KBM-7 (cell line): ENCODE data around the gene RCSD1.
"Not testable (repeated sequence)": the region's sequence is repeated elsewhere in the genome, so short reads cannot be mapped to it uniquely, and the experiment has no call there.

Experiments
- DNase-seq: peaks from one replicate; pipeline ENCODE4 v3.0.0-alpha.2; 2015
- in situ Hi-C: fragments of 300-500 bp; cut with MboI; formaldehyde crosslinking; loops from 2 replicates; pipeline ENCODE4 v1.14.3; 2020; ENCODE audit warnings: low sequenced_read_pairs, low pct_unique_long_range_greater_than_20kb, mixed read lengths

Gene RCSD1, protein sequence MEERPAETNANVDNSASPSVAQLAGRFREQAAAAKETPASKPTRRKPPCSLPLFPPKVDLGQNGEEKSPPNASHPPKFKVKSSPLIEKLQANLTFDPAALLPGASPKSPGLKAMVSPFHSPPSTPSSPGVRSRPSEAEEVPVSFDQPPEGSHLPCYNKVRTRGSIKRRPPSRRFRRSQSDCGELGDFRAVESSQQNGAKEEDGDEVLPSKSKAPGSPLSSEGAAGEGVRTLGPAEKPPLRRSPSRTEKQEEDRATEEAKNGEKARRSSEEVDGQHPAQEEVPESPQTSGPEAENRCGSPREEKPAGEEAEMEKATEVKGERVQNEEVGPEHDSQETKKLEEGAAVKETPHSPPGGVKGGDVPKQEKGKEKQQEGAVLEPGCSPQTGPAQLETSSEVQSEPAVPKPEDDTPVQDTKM

DNA sequence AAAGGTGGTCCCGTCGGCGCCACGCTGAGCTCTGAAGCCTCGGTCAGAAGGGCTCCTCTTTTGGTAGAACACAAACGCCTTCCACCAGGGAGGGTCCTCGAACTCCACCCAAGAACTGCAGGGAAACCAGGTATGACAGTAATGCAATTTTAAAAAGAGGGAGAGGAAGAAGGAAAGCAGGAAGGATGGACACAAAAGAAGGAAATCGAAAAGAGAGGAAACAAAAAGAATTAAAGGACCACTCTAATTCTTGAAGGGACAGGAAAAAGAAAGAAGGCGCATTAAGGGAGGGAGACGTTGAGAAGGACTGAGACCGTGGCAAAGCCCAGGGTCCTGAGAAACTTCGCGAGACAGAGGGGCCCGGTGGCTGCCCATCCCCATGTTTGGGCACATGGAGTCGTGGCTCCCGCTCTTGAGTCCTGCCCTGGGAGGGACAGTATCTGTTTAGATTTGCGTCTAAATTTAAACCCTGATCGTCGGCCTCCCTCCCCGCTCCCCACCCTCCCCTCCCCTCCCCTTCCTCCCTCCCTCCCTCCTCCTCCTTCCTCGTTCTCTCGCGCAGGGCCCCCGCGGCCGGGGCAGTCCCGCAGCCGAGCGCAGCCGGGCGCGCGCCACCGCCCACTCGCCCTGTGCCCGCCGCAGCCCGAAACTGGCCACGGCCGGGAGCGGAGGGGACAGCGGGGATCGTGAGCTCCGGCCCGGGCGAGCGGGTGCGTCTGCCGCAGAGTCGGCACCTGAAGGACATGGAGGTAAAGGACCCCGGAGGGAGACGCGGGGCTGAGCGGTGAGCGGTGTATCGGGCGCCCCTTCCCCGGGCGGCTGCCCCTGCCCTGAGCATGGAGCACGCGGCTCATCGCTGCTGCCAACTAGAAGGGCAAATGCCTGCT, at the start of gene RCSD1:
Gene RCSD1 (plus strand): TSS at position 552 of the 887 bp plus-strand sequence. CDS start 192 bp downstream, at position 744.
- in situ Hi-C loops: no loop called here
- DNase-seq: peak; percentile 55

DNA sequence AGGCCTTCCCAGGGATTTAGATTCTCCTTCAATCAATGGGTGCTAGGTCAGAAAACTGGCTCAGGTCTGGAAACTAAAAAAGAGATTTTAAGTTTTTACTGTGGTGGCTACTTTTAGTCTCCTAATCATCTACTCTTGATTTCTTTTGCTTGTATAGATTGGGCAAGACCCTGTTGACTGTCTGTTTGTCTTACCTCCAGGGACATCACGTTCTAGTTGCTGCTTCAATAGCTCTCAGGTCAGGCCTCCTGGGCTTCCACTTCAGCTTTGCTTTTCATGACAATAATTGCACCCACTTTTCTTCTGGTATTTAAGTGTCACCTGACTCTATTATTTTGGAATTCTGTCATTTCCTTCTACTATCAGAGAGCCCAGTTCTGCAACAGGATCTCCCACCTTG, 48.0 kb upstream of the RCSD1 start:
- in situ Hi-C loops: no loop called here

DNA sequence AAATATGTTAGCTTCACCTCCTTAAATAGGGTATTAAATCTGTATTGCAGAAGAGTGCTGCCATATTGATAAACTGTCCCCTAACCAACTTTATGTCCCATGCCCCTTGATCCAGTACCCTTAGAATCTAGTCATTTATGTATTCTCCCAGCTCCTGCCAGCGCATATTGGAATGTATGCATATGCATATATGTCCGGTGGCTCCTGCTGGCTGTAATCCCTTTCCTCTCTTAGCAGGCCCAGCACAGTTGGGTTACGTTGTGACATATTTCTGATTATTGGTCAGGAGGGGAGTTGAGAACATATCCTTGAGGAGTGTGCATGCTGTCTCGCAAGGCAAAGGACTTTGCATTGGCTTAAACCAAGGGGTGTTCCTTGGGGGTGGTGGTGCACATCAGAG, 47.3 kb upstream of the RCSD1 start:
- no peak for DNase-seq
- in situ Hi-C loops: no loop called here

More for the DNA sequence above, 48.0 kb upstream of the RCSD1 start:
- no peak for DNase-seq

DNA sequence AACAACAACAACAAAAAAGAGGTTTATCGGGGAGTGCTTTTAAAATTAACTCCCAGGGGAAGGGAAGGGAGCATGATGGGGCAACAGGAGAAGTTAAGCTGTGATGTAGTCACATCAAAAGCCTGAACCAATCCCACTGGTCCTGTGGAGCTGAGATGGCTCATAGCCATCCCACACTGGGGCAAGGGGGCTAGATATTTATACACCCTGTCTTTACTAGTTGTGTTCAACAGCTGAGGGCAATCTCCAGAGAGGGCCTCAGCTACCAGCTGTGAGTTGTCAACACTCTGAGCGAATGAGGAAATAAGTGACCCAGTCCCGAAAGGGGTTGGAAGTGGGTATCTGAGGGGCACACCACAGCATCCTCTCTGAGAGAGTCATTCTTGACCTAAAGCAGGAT, 45.5 kb upstream of the RCSD1 start:
- no peak for DNase-seq
- in situ Hi-C loops: no loop called here

DNA sequence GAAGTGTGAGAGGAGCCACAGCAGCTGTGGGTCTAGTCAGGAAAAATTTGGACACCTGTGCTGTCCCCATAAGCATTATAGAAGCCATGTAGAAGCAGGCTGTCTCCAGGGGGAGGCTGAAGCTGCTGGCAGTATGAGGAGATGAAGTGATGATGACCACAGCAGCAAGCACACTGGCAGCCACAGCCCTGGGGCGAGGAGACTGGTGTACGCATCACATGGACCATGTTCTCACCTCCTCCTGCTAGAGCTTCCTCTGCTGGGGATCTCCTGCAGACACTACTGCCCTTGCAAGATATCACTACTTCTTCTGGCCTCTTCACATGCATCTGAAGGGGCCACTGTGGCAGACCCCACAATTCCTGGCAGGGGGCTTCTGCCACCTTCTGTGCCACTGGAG, 42.7 kb upstream of the RCSD1 start:
- in situ Hi-C loops: no loop called here
- no peak for DNase-seq

DNA sequence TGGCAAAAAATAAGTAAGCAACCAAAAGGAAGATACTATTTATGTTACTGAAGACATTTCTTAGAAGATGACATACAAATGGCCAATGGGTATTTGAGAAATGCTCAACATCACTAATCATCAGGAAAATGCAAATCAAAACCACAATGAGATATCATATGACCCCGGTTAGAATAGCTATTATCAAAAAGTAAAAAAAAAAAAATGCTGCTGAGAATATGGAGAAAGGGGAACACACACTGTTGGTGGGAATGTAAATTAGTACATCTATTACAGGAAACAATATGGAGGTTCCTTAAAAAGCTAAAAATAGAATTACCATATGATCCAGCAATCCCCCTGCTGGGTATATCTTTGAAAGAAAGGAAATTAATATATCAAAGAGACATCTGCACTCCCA, 42.2 kb upstream of the RCSD1 start:
- peak; percentile 18 for DNase-seq
- in situ Hi-C loops: no loop called here

DNA sequence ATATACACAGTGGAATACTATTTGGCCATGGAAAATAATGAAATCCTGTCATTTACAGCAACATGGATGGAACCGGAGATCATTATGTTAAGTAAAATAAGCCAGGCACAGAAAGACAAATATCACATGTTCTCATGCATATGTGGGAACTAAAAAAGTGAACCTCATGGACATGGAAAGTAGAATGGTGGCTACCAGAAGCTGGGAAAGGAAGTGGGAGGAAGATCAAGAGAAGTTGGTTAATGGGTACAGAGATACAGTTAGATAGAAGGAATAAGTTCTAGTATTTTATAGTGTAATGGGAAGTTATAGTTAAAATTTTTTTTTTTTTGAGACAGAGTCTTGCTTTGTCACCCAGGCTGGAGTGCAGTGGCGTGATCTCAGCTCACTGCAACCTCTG, 41.7 kb upstream of the RCSD1 start:
- DNase-seq: no peak
- in situ Hi-C loops: no loop called here

DNA sequence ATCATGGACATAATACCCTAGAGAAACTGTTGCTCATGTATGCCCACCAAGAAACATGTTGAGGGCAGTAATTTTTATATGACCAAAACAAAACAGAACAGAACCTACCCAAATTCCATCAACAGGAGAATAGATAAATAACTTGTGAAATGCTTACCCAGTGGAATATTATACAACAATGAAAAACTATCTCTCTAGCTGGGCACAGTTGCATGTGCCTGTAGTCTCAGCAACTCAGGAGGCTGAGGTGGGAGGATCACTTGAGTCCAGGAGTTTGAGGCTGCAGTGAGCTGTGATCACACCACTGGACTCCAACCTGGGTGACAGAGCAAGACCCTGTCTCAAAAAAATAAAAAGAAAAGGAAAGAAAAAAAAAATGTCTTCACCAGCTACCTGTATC, 37.6 kb upstream of the RCSD1 start:
- DNase-seq: no peak
- in situ Hi-C loops: no loop called here

DNA sequence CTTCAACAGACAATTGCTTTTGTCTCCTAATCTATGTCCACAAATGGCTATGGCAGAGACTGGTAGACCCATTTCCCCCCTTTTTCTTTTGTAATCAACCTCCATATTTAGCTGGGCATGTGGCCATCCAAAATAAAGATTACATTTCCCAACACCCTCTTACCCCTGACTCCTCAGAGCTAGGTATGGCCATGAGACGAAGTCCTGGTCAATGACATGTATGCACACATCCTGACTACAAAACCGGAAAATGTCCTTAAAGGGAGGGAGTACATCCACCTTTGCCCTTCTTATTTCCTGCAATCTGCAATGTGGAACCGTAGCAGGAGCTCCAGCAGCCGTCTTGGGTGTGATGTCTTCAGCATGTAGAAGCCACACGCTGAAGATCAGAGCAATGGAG, 36.2 kb upstream of the RCSD1 start:
- in situ Hi-C loops: no loop called here
- no peak for DNase-seq

DNA sequence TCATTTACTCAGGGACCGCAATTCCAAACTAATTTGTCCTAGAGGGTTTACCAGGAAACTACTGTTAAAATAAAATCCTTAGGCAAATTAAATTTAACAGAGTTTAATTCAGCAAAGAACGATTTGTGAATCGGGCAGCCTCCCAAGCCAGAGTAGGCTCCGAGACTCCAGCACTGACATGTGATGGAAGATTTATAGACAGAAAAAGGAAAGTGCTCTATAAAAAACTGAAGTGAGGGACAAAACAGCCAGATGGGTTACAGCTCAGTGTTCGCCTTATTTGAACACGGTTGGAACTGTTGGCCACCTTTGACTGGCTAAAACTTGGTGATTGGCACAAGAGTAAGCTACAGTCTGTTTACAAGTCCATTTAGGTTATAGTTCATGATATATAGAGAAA, 35.2 kb upstream of the RCSD1 start:
- in situ Hi-C loops: no loop called here
- no peak for DNase-seq

DNA sequence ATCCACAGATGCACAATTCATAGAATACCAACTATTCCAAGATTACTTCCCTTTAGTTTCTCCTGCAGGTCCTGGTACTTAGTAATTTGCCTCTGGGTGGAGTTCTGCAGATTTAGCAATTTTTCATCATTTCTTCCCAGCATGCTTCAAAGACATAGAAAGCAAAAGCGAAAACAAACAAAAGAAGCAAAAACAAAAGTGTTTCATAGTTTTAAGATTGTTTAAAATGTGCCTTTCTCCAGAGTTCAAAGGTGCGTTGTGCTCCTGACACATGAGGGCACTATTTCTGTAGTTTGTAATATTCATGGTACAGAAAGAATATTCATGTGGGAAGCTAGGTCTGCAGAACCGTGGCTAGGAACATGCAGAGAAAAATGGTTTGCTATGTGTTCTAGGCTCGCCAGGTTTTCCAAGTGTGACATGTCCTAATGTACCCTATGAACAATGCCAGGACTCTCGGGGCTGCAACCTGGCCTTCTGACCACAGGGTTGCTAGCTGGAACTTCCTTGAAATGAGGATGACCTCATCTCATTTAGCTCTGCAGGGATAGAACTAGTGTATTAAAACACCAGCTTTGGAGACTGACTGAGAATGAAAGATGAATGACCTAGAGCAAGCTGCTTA, 30.0 kb upstream of the RCSD1 start:
- in situ Hi-C loops: loop anchor here (10.0 kb wide), 1 partner anchor 85 kb away; no protein-coding TSS in a partner anchor
- DNase-seq: peak; percentile 72

DNA sequence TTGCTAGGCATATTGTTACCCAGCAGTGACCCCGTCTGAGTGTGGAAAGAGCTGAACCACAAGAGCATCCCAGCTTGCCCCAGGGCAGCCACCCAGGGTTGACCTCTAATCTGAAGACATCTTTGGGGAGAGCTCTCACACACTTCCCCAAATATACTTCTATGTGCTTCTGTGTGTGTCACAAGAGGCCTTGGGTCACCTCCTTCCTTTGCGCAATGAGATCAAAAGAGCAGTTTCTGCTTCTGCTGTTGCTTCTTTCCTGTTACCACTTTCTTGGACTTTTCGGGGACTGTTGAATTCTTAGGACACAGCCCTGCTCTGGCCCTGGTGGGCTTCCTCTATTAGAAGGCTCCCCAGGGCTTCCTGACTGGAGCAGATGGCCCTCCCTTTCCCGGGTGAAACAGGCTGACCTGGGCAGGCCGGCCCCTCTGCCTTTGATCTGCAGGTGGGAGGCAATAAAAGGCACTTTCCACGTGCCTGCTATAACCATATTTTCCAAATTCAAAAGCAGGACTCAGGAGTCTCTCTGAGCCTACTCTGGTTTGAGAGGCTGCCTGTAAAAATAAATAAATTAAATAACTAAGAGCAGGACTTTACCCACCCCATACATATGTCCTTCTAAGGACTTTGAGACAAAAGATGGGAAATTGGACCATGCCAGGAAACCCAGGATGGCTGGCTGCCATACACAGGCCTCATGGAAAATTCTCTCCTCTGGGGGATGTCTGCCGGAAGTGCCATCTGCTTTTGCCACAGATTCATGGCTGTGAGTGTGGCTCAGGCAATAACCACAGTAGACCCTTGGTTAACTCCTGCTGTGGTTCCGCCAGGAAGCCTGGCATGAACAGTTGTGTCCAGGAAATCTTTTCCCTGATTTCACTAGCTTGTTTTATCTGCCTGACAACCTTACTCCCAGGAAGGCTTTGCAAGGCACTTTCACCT, 28.3 kb upstream of the RCSD1 start:
- DNase-seq: peak; percentile 83
- in situ Hi-C loops: loop anchor here (10.0 kb wide), 1 partner anchor 83 kb away; no protein-coding TSS in a partner anchor

DNA sequence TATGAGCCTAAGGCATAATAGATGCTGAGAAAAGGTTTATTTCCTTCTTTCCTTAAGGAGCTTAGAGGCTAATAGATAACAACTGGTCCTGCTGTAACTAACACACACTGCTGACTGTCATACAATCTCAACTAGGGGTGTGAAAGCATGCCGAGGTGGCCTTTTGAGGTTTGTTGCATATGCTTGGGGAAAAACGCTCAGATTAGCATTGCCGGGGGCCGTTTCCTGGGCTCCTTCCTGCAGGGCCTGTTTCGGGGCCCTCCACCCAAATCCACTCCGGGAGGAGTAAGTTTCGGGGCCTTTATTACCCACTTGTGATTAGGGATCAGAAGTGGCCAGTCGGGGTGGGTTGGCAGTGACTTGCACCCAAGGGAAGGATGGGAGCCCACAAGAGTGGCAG, 27.2 kb upstream of the RCSD1 start:
- DNase-seq: no peak
- in situ Hi-C loops: loop anchor here (10.0 kb wide), 1 partner anchor 82 kb away; no protein-coding TSS in a partner anchor

DNA sequence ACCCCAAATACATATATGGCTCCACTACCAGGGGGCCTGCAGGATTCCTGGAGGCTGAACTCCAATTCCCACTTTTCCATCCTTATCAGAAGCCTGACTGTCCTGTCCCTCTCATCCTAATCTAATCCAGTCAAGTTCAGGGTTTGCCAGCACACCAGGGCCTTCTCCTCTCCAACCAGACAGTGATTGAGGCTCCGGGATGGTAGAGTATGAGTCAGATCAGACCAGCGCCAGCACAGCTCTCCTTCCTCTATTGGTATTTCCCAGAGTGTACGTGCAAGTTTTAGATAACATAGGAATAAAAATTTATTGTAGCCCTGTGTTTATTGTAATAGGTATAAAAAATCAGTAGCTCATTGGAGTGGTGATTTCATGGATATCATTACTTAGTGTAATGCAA, 24.5 kb upstream of the RCSD1 start:
- in situ Hi-C loops: loop anchor here (10.0 kb wide), 1 partner anchor 79 kb away; no protein-coding TSS in a partner anchor
- no peak for DNase-seq

DNA sequence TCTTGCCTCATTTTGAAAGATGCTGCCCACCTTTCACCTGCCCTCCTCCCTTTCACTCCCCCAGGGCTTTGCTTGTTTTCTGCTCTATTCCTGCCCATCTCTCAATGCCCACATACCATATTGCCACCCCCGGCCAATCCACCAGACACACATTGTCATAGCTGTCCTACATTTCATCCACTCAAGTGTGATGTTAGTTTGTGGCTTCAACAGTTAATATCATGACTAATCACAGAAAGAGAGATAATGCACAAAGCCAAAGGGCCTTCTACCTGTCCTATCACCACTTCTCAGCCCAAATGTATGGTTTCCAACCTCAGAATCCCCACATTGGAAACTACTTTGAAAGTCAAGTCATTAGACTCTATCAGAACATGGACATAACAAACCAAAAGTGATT, 18.0 kb upstream of the RCSD1 start:
- in situ Hi-C loops: no loop called here
- DNase-seq: no peak

DNA sequence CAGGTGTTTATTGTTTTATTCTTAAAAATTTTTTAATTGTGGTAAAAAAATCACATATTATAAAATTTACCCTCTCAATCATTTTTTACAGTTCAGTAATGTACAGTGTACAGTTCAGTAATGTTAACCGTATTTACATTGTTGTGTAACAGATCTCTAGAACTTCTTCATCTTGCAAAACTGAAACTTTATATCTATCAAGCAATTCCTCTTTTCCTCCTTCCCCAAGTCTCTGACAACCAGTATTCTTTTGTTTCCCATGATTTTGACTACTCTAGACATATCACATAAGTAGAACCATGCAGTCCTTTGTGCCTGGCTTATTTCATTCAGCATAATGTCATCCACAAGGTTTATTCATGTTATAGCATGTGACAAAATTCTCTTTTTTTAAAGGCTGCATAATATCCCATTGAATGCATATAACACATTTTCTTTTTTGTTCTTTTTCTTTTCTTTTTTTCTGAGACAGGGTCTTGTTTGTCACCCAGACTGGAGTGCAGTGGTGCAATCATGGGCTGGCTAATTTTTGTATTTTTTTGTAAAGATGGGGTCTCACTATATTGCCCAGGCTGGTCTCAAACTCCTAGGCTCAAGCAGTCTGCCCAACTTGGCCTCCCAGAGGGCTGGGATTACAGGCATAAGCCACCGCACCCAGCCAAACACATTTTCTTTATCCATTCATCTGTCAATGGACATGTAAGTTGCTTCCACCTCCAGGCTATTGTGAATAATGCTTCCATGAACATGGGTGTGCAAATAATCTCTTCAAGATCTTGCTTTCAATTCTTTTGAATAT, 17.2 kb upstream of the RCSD1 start:
- DNase-seq: no peak
- in situ Hi-C loops: no loop called here

DNA sequence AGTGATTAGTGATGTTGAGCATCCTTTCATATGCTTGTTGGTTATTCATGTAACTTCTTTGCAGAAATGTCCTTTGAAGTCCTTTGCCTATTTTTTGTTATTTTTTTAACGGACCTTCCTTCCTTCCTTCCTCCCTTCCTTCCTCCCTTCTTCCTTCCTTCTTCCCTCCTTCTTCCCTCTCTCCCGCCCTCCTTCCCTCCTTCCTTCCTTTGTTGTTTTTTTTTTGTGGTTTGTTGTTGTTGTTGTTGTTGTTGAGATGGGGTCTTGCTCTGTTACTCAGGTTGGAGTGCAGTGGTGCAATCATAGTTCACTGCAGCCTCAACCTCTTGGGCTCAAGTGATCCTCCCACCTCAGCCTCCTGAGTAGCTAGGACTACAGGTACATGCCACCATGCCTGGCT, 16.0 kb upstream of the RCSD1 start:
- DNase-seq, in situ Hi-C loops: not testable (repeated sequence)

DNA sequence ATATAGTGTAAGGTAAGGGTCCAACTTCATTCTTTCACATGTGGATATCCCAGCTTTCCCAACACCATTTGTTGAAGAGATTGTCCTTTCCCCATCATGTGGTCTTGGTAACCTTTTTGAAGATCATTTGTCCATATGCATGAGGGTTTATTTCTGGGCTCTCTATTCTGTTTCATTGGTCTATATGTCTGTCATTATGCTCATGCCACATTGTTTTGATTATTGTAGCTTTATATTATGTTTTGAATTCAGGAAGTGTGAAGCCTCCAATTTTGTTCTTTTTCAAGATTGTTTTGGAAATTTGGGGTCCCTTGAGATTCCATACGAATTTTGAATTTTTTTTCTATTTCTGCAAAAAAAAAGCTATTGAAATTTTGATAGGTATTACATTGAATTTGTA, 15.2 kb upstream of the RCSD1 start:
- DNase-seq: no peak
- in situ Hi-C loops: no loop called here
